ENCODE measurements around the gene HDAC4. TPM values are rescaled to one million over a fixed set of nuclear protein-coding genes. Genes with fewer than 3 reads are reported as not detected.
A peak's percentile ranks its signal among the peaks of the same experiment; 100 is the strongest.

Gene HDAC4
- total and polyA plus RNA-seq, 8 donors: 1.7 to 98.8 (median 24.5) TPM

DNA sequence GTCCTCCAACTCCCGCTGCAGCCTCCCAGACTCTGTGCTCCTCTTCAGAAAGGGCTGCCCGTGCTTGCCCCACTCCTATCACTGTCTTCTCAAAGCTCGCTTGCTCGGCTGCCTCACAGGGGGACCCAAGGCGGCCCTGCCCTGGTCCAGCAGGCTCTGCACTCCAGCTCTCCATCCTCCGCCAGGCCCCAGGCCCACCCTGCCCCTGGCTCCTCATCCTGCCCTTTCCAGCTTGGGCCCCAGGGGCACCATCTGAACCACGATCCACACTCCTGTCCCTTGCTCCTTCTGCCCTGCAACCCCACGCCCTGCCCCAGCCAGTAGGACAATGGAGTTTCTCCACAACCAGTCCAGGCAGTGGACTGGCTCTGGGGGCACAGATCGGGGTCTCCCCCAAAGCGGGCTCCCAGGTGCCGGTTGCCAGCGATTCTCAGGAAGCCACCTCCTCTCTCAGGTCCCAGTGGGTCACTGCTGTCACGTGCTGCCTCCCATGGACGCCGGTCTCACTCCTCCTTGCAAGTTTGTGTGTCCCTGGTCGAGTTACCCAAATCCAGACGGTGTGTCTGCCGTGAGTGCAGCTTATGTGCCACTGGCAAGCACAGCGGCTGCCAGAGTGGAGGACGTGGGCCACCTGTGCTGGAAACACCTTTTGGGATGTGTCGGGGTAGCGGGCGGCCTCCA lies 238.5 kb downstream of the HDAC4 start:
- intact Hi-C loops (cut with DNase I; ENCODE audit: low total_unique reads): no loop called here
- peaks cover 5 to 28% (median 10%) of the 10 kb centered on the region in 4 donors for H3K4me1 ChIP-seq
- H3K4me3 ChIP-seq: no peak overlapping the region
- H3K27me3 ChIP-seq: no peaks in the 10 kb centered on the region
- no peak for TF ChIP-seq POLR2A (IDR thresholded peaks at IDR 0.05)
- no peak for TF ChIP-seq POLR2AphosphoS5 (IDR thresholded peaks at IDR 0.05)
- TF ChIP-seq, protein P1, sequence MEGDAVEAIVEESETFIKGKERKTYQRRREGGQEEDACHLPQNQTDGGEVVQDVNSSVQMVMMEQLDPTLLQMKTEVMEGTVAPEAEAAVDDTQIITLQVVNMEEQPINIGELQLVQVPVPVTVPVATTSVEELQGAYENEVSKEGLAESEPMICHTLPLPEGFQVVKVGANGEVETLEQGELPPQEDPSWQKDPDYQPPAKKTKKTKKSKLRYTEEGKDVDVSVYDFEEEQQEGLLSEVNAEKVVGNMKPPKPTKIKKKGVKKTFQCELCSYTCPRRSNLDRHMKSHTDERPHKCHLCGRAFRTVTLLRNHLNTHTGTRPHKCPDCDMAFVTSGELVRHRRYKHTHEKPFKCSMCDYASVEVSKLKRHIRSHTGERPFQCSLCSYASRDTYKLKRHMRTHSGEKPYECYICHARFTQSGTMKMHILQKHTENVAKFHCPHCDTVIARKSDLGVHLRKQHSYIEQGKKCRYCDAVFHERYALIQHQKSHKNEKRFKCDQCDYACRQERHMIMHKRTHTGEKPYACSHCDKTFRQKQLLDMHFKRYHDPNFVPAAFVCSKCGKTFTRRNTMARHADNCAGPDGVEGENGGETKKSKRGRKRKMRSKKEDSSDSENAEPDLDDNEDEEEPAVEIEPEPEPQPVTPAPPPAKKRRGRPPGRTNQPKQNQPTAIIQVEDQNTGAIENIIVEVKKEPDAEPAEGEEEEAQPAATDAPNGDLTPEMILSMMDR (IDR thresholded peaks at IDR 0.05): no peak
- H3K9me3 ChIP-seq: no peaks in the 10 kb centered on the region
- 96 to 98% (median 97%) methylated on average over 23 of the region's 23 CpGs for WGBS, 5 donors
- no peak overlapping the region for H3K27ac ChIP-seq
- H3K36me3 ChIP-seq: peaks cover 17 to 62% (median 51%) of the 10 kb centered on the region in 4 donors
- DNase-seq: no peak

GRCh38 chr2:239161711-239162140 lies 239.1 kb downstream of the HDAC4 start:
- DNase-seq: no peak
- H3K4me1 ChIP-seq: peaks cover 5 to 28% (median 15%) of the 10 kb centered on the region in 4 donors
- intact Hi-C loops (cut with DNase I; ENCODE audit: low total_unique reads): no loop called here
- TF ChIP-seq POLR2A (IDR thresholded peaks at IDR 0.05) (no peak), EP300 (IDR thresholded peaks at IDR 0.05) (no peak), POLR2AphosphoS5 (IDR thresholded peaks at IDR 0.05) (no peak)
- TF ChIP-seq, protein P1 (IDR thresholded peaks at IDR 0.05): no peak
- H3K27ac ChIP-seq: no peak overlapping the region
- peaks cover 18 to 59% (median 50%) of the 10 kb centered on the region in 4 donors for H3K36me3 ChIP-seq
- no peaks in the 10 kb centered on the region for H3K27me3 ChIP-seq
- 89 to 98% (median 90%) methylated on average over 14 of the region's 14 CpGs for whole genome bisulfite sequencing, 5 donors
- H3K4me3 ChIP-seq: no peak overlapping the region
- H3K9me3 ChIP-seq: no peaks in the 10 kb centered on the region

DNA sequence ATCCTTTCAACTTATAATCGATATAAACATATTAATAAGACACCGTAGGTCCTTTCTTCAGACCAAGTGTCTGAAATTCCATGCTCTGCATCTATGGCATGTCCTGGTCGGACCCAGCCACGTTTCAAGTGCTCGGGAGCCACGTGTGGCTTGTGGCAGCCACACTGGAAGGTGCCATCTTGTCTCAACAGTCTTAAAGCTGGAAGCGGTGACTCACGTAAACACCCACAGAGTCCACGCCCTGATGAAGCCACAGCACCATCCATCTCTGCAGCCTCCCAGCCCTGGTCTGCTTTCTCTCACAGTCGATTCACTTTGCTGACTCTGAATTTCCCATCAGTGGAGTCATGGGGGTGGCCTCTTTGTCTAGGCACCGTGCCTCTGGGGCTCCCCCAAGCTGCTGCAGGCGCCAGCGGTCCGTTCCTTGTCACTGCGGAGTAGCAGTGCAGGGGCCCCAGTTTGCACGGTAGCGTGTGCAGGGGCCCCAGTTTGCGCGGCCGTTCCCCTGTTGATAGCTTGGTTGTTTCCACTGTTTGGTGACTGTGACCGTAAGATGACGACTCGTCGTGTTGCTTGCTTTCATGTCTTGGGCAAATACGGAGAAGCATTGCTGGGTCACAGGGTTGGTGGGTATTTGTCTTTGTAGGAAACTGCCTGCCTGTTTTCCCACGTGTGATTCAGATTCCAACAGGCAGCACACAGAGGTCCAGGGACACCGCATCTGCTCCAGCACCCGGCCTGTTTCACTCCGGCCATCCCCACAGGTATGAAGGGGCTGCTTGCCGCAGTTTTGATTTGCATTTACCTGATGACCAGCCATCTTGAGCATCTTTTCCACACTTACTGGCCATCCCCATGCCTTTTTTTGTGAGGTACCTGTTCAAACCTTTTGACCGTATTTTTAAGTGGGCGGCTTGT lies 240.3 kb downstream of the HDAC4 start:
- Histone ChIP-seq H3K4me1 (peaks cover 5 to 21% (median 17%) of the 10 kb centered on the region in 4 donors), H3K4me3 (no peak overlapping the region), H3K27me3 (no peaks in the 10 kb centered on the region), H3K27ac (no peak overlapping the region), H3K36me3 (peaks cover 28 to 69% (median 61%) of the 10 kb centered on the region in 4 donors), H3K9me3 (no peaks in the 10 kb centered on the region)
- 90 to 95% (median 94%) methylated on average over 32 of the region's 32 CpGs for WGBS, 5 donors
- TF ChIP-seq, protein P1 (IDR thresholded peaks at IDR 0.05): no peak
- TF ChIP-seq EP300 (IDR thresholded peaks at IDR 0.05): no peak
- TF ChIP-seq POLR2A (IDR thresholded peaks at IDR 0.05): no peak
- no peak for TF ChIP-seq POLR2AphosphoS5 (IDR thresholded peaks at IDR 0.05)
- DNase-seq: peak in 1 of 2 donors; percentile 20
- intact Hi-C loops (cut with DNase I; ENCODE audit: low total_unique reads): no loop called here

DNA sequence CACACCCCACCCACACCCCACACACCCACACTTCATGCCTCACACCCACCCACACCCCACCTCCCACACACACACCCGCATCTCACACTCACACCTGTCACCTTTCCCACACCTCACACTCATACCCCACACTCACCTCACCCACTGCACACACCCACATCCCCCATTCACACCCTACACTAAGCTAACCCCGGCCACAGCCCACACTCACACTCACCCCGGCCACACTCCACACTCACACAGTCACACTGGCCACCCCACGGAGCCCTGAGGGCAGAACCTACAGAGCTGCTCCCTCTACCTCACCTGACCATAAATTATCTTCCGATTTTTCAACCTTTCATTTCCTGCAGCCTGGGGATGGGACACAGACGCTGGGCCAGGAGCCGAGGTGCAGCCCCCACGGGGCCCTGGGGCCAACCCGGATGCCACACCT lies 241.3 kb downstream of the HDAC4 start:
- 83 to 97% (median 92%) methylated on average over 9 of the region's 9 CpGs for WGBS, 5 donors
- no peak overlapping the region for H3K4me3 ChIP-seq
- no peaks in the 10 kb centered on the region for H3K27me3 ChIP-seq
- no peak overlapping the region for H3K27ac ChIP-seq
- intact Hi-C loops (cut with DNase I; ENCODE audit: low total_unique reads): no loop called here
- H3K4me1 ChIP-seq: peaks cover 5 to 21% (median 17%) of the 10 kb centered on the region in 4 donors
- TF ChIP-seq POLR2A (IDR thresholded peaks at IDR 0.05) (no peak), POLR2AphosphoS5 (IDR thresholded peaks at IDR 0.05) (no peak), EP300 (IDR thresholded peaks at IDR 0.05) (no peak)
- TF ChIP-seq, protein P1 (IDR thresholded peaks at IDR 0.05): no peak
- peaks cover 36 to 79% (median 71%) of the 10 kb centered on the region in 4 donors for H3K36me3 ChIP-seq
- H3K9me3 ChIP-seq: no peaks in the 10 kb centered on the region
- peak in 1 of 2 donors; percentile 16 for DNase-seq

Measured in stomach (tissue), 9 donors.